HCT116 (cell line): ENCODE data around the gene TTC23. TPM values are rescaled to one million over a fixed set of nuclear protein-coding genes. Genes with fewer than 3 reads are reported as not detected.

ENCODE experiments used
- ATAC-seq: fragments of 200-7000 bp; cut with Tn5 transposase; 2 replicates; pipeline ENCODE4 v1.9.1; 2020; ENCODE audit warnings: mild to moderate bottlenecking, moderate library complexity
- BruUV-seq: library from RNA; stranded (reverse); fragments of 400-500 nt; replicated peaks from 2 replicates; lab custom pipeline; 2021; lab: Mats Ljungman, UMichigan
- CTCF ChIA-PET: fragments of 300-600 bp; sonication (Branson Sonifier 250); formaldehyde crosslinking; loops from one replicate; lab custom pipeline; 2021; ENCODE audit warnings: antibody characterized with exemption; lab: Charles Lee
- POLR2A ChIA-PET: fragments of 300-600, 350-600 bp; sonication (Branson Sonifier 250); formaldehyde crosslinking; loops from one replicate; lab custom pipeline; 2021; ENCODE audit warnings: antibody characterized with exemption; lab: Charles Lee
- RAD21 ChIA-PET, 2 experiments: fragments of 300-600 bp; sonication (Branson Sonifier 250); formaldehyde crosslinking; loops; one replicate each; lab custom pipeline; 2023; ENCODE audit warnings: low total read pairs in 2 of 2; ENCODE audit not compliant: uncharacterized antibody in 2 of 2, unreplicated experiment in 2 of 2, low non-redundant PET in 1 of 2; lab: Charles Lee
- DNase-seq: peaks from one replicate; pipeline ENCODE4 v3.0.0-alpha.2; 2010; ENCODE audit warnings: low read depth, low spot score
- H2AFZ ChIP-seq: fragments of 200-600 bp; shearing (Covaris generic), sonication (generic); 2 replicates; pipeline ENCODE4 v1.6.1; 2017; ENCODE audit warnings: low read depth, mixed run types, mixed read lengths, antibody characterized with exemption, low read length; ENCODE audit not compliant: poor library complexity, severe bottlenecking
- H3K27ac ChIP-seq: 2 replicates; pipeline ENCODE4 v1.5.1; 2012; ENCODE audit warnings: low read depth, low read length
- H3K27me3 ChIP-seq: fragments of 200-600 bp; sonication (generic); 2 replicates; pipeline ENCODE4 v1.6.1; 2016; ENCODE audit warnings: mixed run types, low read length, mixed read lengths; ENCODE audit not compliant: insufficient read depth
- H3K36me3 ChIP-seq, 2 experiments: fragments of 200-500 bp in 1 of 2; fragments of 200-600 bp in 1 of 2; sonication (Bioruptor generic) in 1 of 2; sonication (generic) in 1 of 2; 2 replicates each; pipeline versions ENCODE4 v1.5.1 to v1.6.1; 2014 to 2016; ENCODE audit warnings: low read length in 2 of 2, inconsistent platforms in 1 of 2, mixed read lengths in 1 of 2, mixed run types in 1 of 2; ENCODE audit not compliant: insufficient read depth in 2 of 2, control insufficient read depth in 1 of 2
- H3K4me1 ChIP-seq, 2 experiments: fragments of 200-600 bp in 1 of 2; sonication (generic) in 1 of 2; 2 replicates each; pipeline versions ENCODE4 v1.5.1 to v1.6.1; 2012 to 2017; ENCODE audit warnings: low read length in 2 of 2, inconsistent platforms in 1 of 2, mild to moderate bottlenecking in 1 of 2, mixed read lengths in 1 of 2, mixed run types in 1 of 2, moderate library complexity in 1 of 2; ENCODE audit not compliant: insufficient read depth in 2 of 2, control insufficient read depth in 1 of 2
- H3K4me2 ChIP-seq: fragments of 200-600 bp; sonication (generic); 2 replicates; pipeline ENCODE4 v1.6.1; 2017; ENCODE audit warnings: mixed run types, low read length, mixed read lengths
- H3K4me3 ChIP-seq, 2 experiments: fragments of 200-600 bp in 1 of 2; sonication (generic) in 1 of 2; replicated peaks in 1 of 2; 2 replicates each; pipeline ENCODE4 v1.5.1; 2011 to 2016; ENCODE audit warnings: low read length in 2 of 2, control low read depth in 1 of 2, low read depth in 1 of 2, mild to moderate bottlenecking in 1 of 2, mixed read lengths in 1 of 2, mixed run types in 1 of 2
- H3K79me2 ChIP-seq: fragments of 200-600 bp; sonication (generic); 2 replicates; pipeline ENCODE4 v1.6.1; 2017; ENCODE audit warnings: mild to moderate bottlenecking, mixed run types, low read length, moderate library complexity, mixed read lengths; ENCODE audit not compliant: insufficient read depth
- H3K9ac ChIP-seq: fragments of 200-600 bp; sonication (generic); 2 replicates; pipeline ENCODE4 v1.6.1; 2016; ENCODE audit warnings: low read length, mixed read lengths
- H3K9me2 ChIP-seq: fragments of 200-600 bp; sonication (generic), shearing (Covaris generic); 2 replicates; pipeline ENCODE4 v1.6.1; 2017; ENCODE audit warnings: mixed run types, mild to moderate bottlenecking, moderate library complexity; ENCODE audit not compliant: insufficient read depth
- H3K9me3 ChIP-seq, 2 experiments: fragments of 200-500 bp in 1 of 2; fragments of 200-600 bp in 1 of 2; sonication (Bioruptor generic) in 1 of 2; sonication (generic) in 1 of 2; 2 replicates each; pipeline ENCODE4 v1.6.1; 2014 to 2017; ENCODE audit warnings: low read length in 2 of 2, mixed read lengths in 2 of 2, inconsistent platforms in 1 of 2, low read depth in 1 of 2, mild to moderate bottlenecking in 1 of 2, mixed run types in 1 of 2, moderate library complexity in 1 of 2; ENCODE audit not compliant: control insufficient read depth in 1 of 2, insufficient read depth in 1 of 2
- H4K20me1 ChIP-seq: fragments of 200-600 bp; sonication (generic), shearing (Covaris generic); 2 replicates; pipeline ENCODE4 v1.6.1; 2017; ENCODE audit warnings: mixed run types, mild to moderate bottlenecking, moderate library complexity; ENCODE audit not compliant: insufficient read depth
- CBX3 ChIP-seq: IDR thresholded peaks from 2 replicates; pipeline ENCODE4 v1.6.1; 2012; ENCODE audit warnings: low read depth
- CEBPB ChIP-seq: IDR thresholded peaks from 2 replicates; pipeline ENCODE4 v1.6.1; 2012; ENCODE audit warnings: low read depth
- EGR1 ChIP-seq: IDR thresholded peaks from 2 replicates; pipeline ENCODE4 v1.6.1; 2012; ENCODE audit warnings: low read depth
- ELF1 ChIP-seq: IDR thresholded peaks from 2 replicates; pipeline ENCODE4 v1.6.1; 2012; ENCODE audit warnings: low read depth, borderline replicate concordance
- EZH2phosphoT487 ChIP-seq: fragments of 200-600 bp; IDR thresholded peaks from 2 replicates; pipeline ENCODE4 v1.6.1; 2018; ENCODE audit warnings: antibody characterized with exemption, borderline replicate concordance
- FOSL1 ChIP-seq: IDR thresholded peaks from 2 replicates; pipeline ENCODE4 v1.6.1; 2012; ENCODE audit warnings: low read depth
- JUND ChIP-seq: IDR thresholded peaks from 2 replicates; pipeline ENCODE4 v1.6.1; 2012
- MAX ChIP-seq: IDR thresholded peaks from 2 replicates; pipeline ENCODE4 v1.6.1; 2012
- POLR2A ChIP-seq: IDR thresholded peaks from 2 replicates; pipeline ENCODE4 v1.7.0; 2011; ENCODE audit warnings: borderline replicate concordance; ENCODE audit not compliant: insufficient read depth, insufficient read length; ENCODE audit errors: extremely low read depth
- POLR2AphosphoS5 ChIP-seq: IDR thresholded peaks from 2 replicates; pipeline ENCODE4 v1.6.1; 2011; ENCODE audit warnings: mild to moderate bottlenecking, low read depth, low read length, moderate library complexity
- RAD21 ChIP-seq: IDR thresholded peaks from 2 replicates; pipeline ENCODE4 v1.6.1; 2012; ENCODE audit warnings: low read depth, mild to moderate bottlenecking
- SP1 ChIP-seq: IDR thresholded peaks from 2 replicates; pipeline ENCODE4 v1.6.1; 2012; ENCODE audit warnings: low read depth
- SRF ChIP-seq: IDR thresholded peaks from 2 replicates; pipeline ENCODE4 v1.6.1; 2012; ENCODE audit warnings: low read depth
- TCF7L2 ChIP-seq: IDR thresholded peaks from 2 replicates; pipeline ENCODE4 v1.7.0; 2011; ENCODE audit warnings: borderline replicate concordance, inconsistent platforms; ENCODE audit not compliant: insufficient read depth, insufficient read length; ENCODE audit errors: extremely low read depth
- ZBTB33 ChIP-seq: IDR thresholded peaks from 2 replicates; pipeline ENCODE4 v1.6.1; 2011; ENCODE audit warnings: mild to moderate bottlenecking, low read length, moderate library complexity; ENCODE audit not compliant: insufficient replicate concordance; ENCODE audit errors: extremely low read depth
- ZNF274 ChIP-seq: fragments of 200-500 bp; sonication (Bioruptor generic); IDR thresholded peaks from 2 replicates; pipeline ENCODE4 v1.6.1; 2014; ENCODE audit warnings: mild to moderate bottlenecking, low read depth, low read length, inconsistent platforms
- intact Hi-C: fragments of 100-400 bp; cut with micrococcal nuclease; formaldehyde crosslinking; loops from 2 replicates; pipeline ENCODE4 v1.10.0; 2022
- total RNA-seq: library from RNA; stranded (reverse); gene quantifications from one replicate; pipeline ENCODE4 v1.2.1, GENCODE V29; 2021; ENCODE audit not compliant: unreplicated experiment
- TF ChIP-seq, protein P1 (sequence below), 3 experiments: fragments of 200-600 bp in 1 of 3; sonication (generic) in 1 of 3; IDR thresholded peaks in 2 of 3; conservative IDR thresholded peaks in 1 of 3; 2 replicates each; pipeline ENCODE4 v1.5.1; 2012 to 2017; ENCODE audit warnings: low read depth in 2 of 3, low read length in 2 of 3, antibody characterized with exemption in 1 of 3, borderline replicate concordance in 1 of 3, control low read depth in 1 of 3, mild to moderate bottlenecking in 1 of 3, mixed read lengths in 1 of 3, mixed run types in 1 of 3, moderate library complexity in 1 of 3; ENCODE audit not compliant: insufficient read depth in 1 of 3
- TF ChIP-seq, protein P2 (sequence below): IDR thresholded peaks from 2 replicates; pipeline ENCODE4 v1.6.1; 2012

The TTC23 gene
- total RNA-seq, 1 experiment from 2014 or later, result 10.2 TPM

GRCh38 chr15:99279290-99279689, 29.9 kb upstream of the TTC23 start (continued):
- TF ChIP-seq, protein P1, sequence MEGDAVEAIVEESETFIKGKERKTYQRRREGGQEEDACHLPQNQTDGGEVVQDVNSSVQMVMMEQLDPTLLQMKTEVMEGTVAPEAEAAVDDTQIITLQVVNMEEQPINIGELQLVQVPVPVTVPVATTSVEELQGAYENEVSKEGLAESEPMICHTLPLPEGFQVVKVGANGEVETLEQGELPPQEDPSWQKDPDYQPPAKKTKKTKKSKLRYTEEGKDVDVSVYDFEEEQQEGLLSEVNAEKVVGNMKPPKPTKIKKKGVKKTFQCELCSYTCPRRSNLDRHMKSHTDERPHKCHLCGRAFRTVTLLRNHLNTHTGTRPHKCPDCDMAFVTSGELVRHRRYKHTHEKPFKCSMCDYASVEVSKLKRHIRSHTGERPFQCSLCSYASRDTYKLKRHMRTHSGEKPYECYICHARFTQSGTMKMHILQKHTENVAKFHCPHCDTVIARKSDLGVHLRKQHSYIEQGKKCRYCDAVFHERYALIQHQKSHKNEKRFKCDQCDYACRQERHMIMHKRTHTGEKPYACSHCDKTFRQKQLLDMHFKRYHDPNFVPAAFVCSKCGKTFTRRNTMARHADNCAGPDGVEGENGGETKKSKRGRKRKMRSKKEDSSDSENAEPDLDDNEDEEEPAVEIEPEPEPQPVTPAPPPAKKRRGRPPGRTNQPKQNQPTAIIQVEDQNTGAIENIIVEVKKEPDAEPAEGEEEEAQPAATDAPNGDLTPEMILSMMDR (IDR thresholded peaks at IDR 0.05 in 2 of 3, conservative IDR thresholded peaks at IDR 0.05 in 1 of 3; ENCODE audit: borderline replicate concordance in 1 of 3, insufficient read depth in 1 of 3, low read depth in 2 of 3, low read length in 2 of 3), result no peak
- no peak for TF ChIP-seq POLR2A
- no peak for TF ChIP-seq POLR2AphosphoS5
- no peak for TF ChIP-seq SP1

DNA sequence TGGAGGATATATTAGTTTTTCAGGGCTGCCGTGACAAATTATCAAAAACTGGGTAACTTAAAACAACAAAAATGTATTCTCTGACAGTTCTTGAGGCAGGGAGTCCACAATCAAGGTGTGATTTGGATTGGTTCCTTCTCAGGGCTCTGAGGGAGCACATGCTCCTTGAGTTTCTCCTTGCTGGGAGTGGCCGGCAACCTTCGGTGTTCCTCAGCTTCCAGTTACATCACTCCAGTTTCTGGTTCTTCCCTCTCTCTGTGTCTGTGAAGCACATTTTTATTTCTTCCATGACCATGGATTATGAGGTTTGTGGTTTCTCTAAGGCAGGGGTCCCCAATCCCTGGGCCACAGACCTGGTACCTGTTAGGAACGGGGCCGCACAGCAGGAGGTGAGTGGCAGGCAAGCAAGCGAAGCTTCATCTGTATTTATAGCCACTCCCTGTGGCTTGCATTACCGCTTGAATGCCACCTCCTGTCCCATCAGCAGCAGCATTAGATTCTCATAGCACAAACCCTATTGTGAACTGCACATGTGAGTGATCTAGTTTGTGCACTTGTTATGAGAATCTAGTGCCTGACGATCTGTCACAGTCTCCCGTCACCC, 26.2 kb upstream of the TTC23 start:
- CTCF ChIA-PET, result interaction anchor here (6.2 kb wide), 1 partner anchor 429 kb away, joined by 88 read pairs; no protein-coding TSS in a partner anchor
- TF ChIP-seq RAD21 (no peak), ELF1 (no peak), CBX3 (no peak), JUND (no peak), FOSL1 (no peak), CEBPB (no peak), SP1 (no peak), EZH2phosphoT487 (no peak), ZBTB33 (no peak), MAX (no peak), TCF7L2 (no peak), SRF (no peak), POLR2A (no peak), ZNF274 (no peak), EGR1 (no peak)
- TF ChIP-seq, protein P1 (IDR thresholded peaks at IDR 0.05 in 2 of 3, conservative IDR thresholded peaks at IDR 0.05 in 1 of 3; ENCODE audit: borderline replicate concordance in 1 of 3, insufficient read depth in 1 of 3, low read depth in 2 of 3, low read length in 2 of 3), result no peak
- TF ChIP-seq, protein P2, sequence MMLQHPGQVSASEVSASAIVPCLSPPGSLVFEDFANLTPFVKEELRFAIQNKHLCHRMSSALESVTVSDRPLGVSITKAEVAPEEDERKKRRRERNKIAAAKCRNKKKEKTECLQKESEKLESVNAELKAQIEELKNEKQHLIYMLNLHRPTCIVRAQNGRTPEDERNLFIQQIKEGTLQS, result no peak

More for the DNA sequence above, 26.2 kb upstream of the TTC23 start:
- ChIA-PET RAD21 (no interaction called here), POLR2A (no interaction called here)
- H3K27me3 ChIP-seq, result no peaks in the 10 kb centered on the region
- H3K36me3 ChIP-seq, result no peaks in the 10 kb centered on the region
- H3K9me3 ChIP-seq, result no peaks in the 10 kb centered on the region
- H3K9me2 ChIP-seq, result no peaks in the 10 kb centered on the region
- H2AFZ ChIP-seq, result no peak overlapping the region
- H3K27ac ChIP-seq, result no peak overlapping the region
- H3K9ac ChIP-seq, result no peak overlapping the region
- no peaks in the 10 kb centered on the region for H3K4me1 ChIP-seq
- no peaks in the 10 kb centered on the region; the same call in 1 of the 2 replicates for H3K79me2 ChIP-seq
- no peak overlapping the region for H3K4me3 ChIP-seq
- BruUV-seq, result no TSS peak
- no peak overlapping the region for H3K4me2 ChIP-seq
- no peaks in the 10 kb centered on the region for H4K20me1 ChIP-seq
- ATAC-seq (no peak), DNase-seq (no peak)
- intact Hi-C loops, result no loop called here
